NCI-H1694 (cell line): ENCODE measurements around the gene SLC29A4.

Experiments used
- DNase-seq: peaks from one replicate; lab custom pipeline; 2025; lab: John Stamatoyannopoulos, UW

Gene SLC29A4

DNA sequence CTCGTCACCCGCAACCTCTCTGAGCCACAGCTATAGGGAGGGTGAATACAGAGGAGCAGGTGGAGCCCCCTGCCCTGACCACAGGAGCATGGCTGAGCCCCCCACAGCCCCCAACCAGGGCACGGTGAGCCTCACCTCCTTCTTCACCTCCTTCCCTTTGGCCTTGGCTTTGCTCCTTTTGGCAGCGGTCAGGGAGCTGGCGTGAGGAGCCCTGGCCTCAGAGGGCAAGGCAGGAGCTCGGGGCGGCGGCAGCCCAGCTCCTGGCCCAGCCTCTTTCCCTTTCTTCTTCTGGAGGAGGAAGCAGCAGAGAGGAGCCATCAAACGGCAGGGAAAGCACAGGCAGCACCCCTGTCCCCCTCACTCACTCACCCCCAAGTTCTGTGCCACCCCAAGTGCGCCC is 42.2 kb downstream of the SLC29A4 start:
- DNase-seq: no peak

GRCh38 chr7:5330288-5330687 is 47.5 kb downstream of the SLC29A4 start:
- no peak for DNase-seq

DNA sequence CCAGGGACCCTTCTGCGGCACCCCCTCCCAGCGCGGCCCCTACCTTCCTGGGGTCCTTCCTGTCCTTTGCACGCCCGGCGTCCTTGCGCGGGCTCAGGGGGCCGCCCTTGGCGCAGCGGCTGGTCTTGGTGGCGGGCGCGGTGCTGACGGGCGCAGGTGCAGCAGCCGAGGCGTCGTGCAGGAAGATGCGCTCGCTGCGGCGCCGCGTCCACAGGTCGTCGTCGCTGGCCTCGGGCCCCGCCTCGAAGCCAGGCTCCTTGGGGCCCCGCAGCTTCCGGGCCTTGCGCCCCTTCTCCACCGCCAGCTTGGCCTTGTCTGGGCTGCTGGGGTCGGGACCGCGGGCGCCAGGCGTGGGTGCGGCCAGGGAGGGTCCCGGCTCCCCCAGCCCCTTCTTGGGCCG is 49.8 kb downstream of the SLC29A4 start:
- no peak for DNase-seq

GRCh38 chr7:5333121-5334045 is 50.6 kb downstream of the SLC29A4 start:
- DNase-seq: no peak

- DNase-seq: no peak
Observed at GRCh38 chr7:5334671-5335070, 51.9 kb downstream of the SLC29A4 start.

DNA sequence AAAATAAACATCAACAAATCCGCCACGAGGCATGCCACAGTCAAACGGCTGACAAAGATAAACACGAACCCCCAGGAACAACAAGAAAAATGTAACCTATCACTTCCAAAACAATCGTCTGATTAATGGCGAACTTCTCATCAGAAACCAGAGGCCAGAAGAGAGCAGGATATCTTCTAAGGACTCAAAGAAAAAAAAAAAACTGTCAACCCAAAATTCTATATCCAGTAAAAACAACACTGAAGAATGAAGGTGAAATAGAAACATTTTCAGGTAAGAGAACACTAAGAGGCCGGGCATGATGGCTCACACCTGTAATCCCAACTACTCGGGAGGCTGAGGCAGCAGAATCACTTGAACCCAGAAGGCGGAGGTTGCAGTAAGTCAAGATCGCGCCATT is 54.3 kb downstream of the SLC29A4 start:
- no peak for DNase-seq

DNA sequence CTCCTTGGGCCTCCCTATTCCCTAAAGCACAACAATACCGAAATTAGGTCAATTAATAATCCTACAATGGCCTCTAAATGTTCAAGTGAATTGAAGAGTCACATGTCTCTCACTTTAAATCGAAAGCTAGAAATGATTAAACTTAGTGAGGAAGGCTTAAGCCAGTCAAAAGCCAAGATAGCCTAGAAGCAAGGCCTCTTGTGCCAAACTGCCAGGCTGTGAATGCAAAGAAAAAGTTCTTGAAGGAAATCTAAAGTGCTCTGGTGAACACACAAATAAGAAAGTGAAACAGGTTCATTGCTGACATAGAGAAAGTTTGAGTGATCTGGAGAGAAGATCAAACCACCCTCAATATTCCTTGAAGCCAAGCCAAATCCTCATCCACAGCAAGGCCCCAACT is 57.2 kb downstream of the SLC29A4 start:
- no peak for DNase-seq

DNA sequence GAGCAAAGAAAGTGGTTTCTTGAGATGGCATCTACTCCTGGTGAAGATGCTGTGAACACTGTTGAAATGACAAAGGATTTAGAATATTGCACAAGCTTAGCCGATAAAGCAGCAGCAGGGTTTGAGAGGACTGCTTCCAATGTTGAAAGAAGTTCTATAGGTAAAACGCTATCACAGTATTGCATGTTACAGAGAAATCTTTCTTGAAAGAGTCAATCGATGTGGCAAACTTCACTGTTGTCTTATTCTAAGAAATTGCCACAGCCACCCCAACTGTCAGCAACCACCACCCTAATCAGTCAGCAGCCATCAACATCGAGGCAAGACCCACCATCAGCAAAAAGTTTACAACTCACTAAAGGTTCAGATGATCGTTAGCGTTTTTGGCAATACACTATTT is 59.9 kb downstream of the SLC29A4 start:
- no peak for DNase-seq

DNA sequence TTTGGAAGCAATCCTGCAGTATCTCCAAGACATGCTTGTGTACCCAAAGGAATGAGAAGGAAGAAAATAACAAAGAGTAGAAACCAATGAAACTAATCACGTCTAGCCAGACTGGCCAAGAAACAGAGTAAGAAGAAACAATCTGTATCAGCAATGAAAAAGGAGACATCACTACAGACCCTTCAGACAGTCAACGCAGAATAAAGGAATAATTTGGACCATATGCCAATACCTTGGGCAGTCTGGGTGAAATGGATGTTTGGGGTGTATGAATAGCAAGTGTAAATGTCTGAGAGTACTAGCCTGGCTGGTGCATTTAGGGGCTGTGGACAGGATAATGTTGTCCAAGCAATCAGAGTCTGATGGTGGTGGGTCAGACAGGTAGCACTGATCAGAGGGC is 61.1 kb downstream of the SLC29A4 start:
- DNase-seq: no peak

DNA sequence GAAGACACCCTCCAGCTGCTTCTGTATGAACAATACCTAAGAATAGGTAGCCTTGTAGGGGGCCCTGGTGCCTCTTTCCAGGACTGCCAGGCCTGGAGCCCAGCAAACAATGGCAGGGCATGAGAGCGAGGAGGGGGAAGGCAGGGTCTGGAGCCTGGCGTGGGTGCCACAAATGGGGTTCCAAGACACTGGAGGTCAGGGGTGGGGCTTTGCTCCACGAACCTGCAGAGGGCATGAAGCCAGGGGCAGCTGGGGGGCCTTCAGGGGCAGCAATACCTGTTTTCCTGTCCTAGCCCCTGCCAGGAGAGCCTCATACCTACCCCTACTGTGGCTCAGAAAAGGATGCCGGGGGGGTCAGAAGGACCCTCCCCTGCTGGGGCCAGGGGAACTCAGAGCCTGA is 61.6 kb downstream of the SLC29A4 start:
- no peak for DNase-seq

DNA sequence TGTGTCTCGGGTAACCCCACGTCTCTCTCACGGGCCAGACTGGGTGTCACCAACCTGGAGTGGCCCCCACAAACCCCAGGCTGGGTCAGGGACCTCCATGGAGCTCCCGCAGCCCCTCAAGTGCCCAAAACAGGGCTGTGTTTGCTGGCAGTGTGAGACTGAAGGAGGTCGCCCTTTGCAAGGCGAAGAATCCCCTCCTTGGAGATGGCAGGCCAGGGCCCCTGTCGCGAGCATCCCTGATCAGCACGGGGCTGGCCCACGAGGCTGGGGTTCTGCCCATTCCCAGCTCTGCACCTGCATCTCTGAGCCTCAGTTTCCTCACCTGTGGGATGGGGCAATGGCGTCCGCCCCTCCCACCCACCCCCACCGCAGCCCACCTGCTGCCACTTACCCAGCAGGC is 62.4 kb downstream of the SLC29A4 start:
- no peak for DNase-seq

GRCh38 chr7:5345671-5346070 is 62.9 kb downstream of the SLC29A4 start:
- no peak for DNase-seq

DNA sequence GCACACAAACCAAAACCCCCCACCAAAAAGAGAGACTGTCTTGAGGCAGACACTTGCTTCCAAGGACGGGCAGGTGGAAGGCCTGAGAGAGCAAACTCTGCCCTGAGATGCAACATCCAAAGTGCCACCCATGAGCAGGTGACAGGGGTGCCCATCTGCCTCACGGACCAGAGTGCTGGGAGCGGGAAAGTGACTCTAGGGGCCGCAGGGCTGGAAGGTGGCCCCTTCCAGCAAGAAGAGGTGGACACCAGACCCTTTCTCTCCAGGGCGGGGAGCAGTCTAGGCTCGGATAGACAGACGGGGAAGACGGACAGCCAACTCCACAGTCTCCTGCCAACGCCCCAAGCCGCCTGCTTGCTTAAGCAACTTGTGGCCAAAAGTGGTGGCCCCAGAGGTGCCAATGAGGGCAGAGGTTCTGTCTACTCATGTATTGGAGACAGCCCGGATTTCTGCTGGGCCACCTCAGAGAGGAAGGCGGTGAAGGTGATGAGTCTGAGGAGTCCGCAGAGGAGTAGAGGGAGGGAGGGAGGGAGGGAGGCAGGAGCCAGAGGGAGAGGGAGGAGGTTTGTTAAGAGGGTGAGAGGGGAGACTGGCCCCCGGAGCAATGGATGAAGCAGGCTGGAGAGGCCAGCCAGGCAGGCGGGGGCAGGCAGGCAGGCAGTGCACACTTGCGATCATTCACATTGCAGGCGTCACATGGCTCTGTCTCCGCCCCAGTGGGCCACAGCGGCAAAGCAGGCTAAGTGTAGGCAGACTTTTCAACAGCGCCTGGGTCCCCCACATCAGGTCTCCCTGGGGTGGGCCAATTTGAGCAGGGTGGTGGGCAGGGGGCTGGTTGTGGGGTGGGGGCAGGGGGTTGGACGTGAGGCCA is 65.6 kb downstream of the SLC29A4 start:
- DNase-seq: no peak

DNA sequence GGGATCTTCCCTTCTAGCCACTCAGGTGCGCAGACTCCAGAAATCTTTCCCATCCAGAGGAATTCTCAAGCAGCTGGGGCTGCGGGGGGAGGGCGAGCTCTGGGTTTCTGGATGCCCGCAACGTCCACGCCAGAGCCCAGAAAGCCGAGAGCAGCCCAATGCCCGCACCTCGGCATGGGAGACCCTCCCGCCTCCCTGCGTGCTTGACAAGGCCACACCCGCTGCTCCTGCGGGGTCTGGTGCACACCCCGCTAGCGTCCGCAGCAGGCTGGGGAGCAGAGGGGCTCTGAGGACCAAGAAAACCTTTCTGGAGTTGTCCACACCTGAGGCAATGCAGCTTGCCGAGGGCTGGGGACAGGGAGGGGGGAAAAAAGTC is 66.2 kb downstream of the SLC29A4 start:
- no peak for DNase-seq

DNA sequence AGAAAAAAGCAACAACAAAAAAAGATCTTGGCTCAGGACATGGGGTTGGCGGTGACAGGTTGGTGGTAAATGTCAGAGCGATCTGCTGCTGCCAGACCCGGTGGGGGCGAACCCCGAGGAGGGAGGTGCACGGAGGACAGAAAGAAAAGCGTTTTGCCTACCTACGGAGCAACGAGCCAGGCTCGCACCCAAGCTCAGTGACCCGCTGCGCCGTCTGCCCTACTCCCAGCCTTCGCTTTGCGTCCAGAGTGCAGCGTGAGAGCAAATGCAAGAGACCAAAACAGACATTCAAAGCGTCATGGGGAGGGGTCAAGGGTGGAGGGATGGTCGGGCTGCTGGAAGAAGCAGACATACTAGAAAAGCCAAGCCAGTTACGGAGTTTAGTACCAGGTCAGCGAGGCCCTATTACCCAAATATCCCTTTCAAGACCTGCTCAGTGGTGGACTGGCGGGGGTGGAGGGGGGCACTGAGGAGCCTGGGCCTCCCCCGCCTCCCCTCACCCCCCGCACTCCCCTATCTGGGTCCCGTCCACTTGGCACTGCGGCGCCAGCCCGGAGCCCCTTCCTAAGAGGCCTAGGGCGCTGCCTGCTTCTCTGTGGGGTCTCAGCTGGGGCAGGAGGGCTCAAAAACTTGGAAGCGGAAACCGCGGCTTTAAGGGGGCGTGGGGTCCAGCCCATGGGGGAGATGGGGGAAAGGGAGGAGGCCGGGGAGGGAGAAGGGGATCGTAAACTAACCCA is 66.9 kb downstream of the SLC29A4 start:
- no peak for DNase-seq

GRCh38 chr7:5350174-5350463 is 67.4 kb downstream of the SLC29A4 start:
- DNase-seq: no peak

DNA sequence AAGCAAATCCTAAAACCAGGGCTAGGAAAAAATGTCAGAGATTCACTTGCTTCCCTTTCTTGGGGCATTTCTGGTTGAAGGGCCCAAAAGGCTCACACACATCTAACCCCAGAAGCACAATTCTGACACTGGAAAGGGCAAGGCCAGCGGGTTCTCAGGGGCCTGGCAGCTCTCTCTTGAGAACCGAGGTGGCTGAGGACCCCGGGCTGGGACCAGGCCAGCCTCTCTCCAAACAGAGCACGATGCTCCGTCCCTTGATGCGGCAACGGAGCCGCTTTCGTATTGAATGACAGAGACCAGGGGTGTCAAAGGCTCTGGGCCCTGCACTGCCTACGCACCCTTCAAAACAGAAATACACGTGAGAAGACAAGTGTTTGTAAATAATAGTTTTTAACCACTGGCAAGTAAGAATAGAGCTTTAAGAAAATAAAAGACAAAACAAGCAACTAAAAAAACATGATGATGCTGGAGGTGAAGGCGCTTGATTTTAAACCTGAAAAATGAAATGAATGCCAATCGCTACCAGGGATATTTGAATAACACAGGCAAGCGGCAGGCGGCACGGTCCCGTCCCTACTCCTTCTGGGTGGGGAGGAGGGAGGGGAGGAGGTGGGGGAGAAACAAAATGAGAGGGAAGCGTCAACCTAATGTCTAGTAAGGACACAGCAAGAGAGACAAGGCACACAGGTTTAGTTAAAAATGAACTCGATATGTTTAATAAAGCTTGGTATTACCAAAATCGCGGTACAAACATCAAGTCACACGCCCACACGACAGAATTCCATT is 68.0 kb downstream of the SLC29A4 start:
- DNase-seq: no peak

DNA sequence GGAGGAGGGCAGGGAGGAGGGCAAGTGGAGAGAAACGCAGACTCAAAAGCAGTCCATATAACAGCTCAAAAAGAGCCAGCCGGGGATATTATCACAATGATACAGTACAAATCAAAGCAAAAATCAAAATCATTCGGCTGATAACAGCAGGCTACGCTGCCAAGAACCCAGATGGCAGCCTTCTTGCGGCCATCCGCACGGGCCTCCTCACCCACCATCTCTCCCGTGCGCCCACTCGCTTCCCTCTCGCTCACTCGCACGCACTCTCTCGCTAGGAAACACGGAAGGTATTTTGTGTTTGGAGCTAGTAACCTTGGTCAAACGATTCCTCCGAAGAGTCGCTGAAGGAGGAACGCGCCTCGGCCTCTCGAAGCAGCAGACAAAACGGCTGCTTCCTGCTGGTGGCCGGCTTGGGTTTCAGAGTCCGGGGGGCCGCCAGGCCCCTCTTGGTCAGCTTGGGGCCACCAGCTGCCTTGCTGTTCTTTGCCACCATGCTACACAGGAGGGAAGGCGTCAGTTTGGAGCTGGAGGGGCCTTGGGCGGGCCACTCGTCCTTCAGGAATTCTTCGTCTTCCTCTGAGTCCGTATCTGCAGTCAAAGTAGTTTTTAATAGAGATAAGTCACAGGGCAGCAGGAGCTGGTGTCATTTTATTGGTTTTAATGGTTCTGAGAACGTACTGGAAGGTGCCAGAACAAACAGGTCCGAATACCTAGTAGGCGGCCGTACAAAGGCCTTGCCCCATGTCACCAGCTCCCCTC is 68.9 kb downstream of the SLC29A4 start:
- DNase-seq: no peak

GRCh38 chr7:5352440-5353010 is 69.8 kb downstream of the SLC29A4 start:
- no peak for DNase-seq

DNA sequence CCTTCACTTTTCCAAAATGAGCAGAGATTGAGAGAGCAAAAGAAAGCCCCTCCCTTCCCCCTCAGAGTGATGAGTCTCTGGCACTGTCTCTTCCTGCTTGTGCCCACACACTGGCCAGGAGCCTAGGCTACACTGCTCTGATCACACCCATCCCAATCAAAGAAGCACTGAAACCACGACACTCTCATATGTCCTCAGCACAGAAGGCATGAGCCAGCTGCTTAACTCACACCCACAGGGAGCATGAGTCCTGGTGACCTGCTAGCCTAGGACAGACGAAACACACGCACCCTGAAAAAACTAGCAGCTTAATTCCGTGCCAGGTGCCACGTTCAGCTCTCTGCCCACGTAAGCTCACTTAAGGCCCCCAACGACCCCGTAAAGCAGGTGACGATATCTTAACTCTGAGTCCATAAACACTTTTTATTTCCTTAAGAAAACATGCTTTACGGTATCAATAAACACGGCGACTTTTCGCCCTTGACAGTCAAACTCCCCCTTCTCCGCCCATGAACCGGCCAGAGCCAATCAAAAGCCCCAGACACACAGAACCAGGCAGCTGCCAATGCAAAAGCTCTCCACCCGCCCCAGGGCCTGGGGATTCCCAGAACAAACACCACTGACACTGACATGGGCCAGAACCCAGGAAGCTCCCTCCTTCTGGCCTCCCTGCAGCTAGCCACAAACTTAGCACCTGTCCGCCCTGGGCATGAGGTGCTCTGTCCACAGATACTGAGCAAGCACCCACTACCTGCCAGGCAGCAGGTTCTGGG is 71.9 kb downstream of the SLC29A4 start:
- no peak for DNase-seq
